Measurements from ENCODE around the gene FBXW9.
"Not testable (repeated sequence)": the region's sequence is repeated elsewhere in the genome, so short reads cannot be mapped to it uniquely, and the experiment has no call there.

- TF ChIP-seq EZH2phosphoT487 (conservative IDR thresholded peaks at IDR 0.05; ENCODE audit: low read length); CTCF (IDR thresholded peaks at IDR 0.05; ENCODE audit: insufficient read depth, low read length, poor library complexity, severe bottlenecking): not testable (repeated sequence)
Measured at GRCh38 chr19:12713304-12713703, 16.9 kb upstream of the FBXW9 start.
